HG03439 (cell line): Measurements from ENCODE around the gene FAM9C.
"Not testable (repeated sequence)": the region's sequence is repeated elsewhere in the genome, so short reads cannot be mapped to it uniquely, and the experiment has no call there.

Source experiments
- ATAC-seq: cut with Tn5 transposase; IDR thresholded peaks from one replicate; pipeline ENCODE4 v1.9.1; 2021; ENCODE audit warnings: mild to moderate bottlenecking, moderate library complexity; ENCODE audit not compliant: unreplicated experiment

Gene FAM9C

DNA sequence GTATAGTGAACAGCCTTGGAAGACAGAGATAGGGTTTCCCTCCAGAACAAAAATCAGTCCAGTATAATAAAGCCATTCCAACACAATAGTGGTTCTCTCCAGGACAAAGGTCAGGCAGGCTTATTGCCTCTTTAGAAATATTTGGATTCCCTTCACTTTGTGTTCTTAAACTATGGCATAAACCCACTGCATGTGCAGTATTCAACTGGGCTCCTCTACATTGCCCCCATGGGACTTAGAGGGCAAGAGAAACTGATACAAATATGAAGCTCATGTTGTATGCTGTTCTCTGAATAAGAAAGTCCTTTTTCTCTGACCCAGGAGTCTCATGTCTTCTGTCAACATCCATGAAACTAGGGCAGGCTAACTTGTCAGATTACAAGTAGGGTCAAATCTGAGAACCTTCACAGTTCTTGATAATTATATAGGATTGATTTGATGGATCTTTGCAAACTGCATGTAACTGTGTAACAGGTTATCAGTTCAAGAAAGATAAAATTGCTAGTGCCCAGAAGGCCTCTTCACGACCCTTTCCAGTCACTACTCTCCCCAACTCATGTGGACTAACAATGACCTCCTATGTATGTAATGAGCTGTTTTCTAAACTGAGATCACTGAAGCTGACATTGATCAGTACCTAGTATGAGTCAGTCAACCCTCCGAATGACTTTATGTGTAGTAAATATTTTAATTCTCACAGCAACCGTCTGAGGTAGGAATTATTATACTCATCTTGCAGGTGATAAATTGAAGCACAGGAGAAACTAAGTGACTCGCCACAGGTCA lies 31.9 kb upstream of the FAM9C start:
- ATAC-seq = peak; percentile 47

DNA sequence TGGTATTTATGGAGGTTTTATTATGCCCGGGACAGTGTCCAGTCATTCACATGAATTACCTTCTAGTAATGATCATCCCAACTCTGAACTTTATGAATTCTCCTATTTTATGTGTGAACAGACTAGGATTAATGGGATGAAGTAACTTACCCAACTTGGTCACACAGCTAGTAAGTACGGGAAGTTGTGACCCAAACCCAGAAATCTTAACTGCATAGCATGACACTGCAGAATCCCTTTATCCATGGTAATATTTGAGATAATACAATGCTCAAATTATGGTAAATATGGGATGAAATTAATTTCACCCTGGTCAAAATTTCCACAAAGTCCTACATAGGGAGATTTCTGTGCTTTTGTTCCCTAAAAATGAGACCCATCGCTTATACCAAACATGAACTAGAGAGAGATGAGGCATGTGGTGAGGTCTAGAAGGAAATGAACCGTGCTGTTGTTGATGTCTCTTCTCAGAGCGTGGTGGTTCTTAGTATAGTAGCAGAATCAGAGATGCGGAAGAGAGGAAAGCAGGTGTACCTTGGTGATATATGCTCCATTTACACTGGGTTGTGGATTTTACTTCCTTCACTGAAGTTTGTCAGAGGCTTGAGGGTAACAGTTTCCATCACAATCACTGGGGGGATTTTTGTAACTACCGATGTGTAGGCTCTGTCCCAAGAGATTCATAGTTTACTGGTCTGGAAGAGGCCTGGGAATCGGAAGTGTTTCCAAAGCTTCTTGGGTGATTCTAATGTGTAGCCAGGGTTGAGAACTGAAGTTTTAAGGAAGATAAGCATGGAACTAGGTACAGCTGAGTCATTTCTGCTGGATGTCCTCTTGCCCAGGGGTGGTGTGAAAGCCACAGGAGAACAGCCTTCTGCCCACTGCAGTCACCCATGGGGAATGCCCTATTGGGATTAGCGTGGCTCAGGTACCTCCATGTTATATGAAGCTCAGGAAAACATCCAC lies 30.2 kb upstream of the FAM9C start:
- no peak for ATAC-seq

DNA sequence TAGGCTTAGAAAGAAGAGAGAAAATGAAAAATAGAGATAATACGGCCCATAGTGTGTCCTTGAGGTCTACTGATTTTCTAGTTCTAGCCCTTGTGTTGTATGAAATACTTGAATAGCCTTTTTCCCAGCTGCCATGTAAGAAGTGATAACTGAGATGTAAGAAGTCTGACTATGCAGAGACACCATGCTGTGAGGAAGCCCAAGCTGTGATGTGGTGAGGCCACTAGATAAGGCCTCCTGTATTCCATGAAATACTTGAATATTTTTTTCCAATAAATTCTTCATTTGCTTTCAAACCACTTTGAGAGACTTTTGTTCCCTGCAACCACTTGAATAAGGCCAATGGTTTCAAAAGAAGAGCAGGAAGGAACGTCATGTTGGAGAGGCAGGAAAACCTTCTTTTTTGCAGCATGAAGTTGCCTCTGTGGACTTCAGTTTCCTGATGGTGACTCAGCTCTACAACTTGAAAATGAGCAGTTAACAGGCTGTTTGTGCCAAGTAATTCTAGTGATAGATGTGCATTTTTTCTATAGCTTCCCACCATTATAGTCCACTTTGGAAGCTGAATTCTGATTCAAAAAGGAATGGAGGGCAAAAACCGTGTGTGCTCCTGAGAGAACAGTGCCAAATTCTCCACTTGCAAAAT lies 25.5 kb upstream of the FAM9C start:
- no peak for ATAC-seq

DNA sequence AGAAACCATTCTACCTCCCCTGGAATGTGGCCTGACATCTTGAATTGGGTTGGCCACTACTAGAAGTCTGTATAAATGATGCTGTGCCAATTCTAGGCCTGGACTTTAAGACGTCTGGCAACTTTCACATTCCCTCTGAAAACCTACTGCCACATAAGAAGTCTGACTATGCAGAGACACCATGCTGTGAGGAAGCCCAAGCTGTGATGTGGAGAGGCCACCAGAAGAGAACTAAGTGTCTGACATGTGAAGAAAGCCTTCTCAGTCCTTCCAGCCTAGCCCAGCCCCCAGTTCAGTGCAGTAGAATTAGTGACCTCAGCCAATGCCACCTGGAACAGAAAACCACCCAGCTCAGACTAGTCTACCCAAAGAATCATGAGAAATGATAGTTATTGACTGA lies 24.2 kb upstream of the FAM9C start:
- no peak for ATAC-seq

DNA sequence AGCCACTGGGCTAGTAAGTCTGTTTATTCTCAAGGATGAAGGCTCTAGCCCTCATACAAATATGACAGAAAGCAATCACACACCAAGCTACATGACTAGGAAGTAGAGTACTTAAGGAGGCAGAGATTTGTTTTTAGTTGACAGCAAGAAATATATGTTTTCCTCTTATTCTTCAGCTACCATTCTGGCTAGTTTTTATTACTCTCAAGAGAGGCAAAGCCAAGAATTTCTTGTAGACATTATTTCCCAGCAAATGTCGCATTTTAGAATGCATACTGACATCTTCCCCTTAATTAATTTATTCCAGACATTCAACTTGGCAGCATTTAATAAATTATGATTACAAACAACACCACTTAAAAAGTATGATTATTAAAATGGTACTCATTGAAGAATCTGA lies 23.4 kb upstream of the FAM9C start:
- ATAC-seq = no peak

DNA sequence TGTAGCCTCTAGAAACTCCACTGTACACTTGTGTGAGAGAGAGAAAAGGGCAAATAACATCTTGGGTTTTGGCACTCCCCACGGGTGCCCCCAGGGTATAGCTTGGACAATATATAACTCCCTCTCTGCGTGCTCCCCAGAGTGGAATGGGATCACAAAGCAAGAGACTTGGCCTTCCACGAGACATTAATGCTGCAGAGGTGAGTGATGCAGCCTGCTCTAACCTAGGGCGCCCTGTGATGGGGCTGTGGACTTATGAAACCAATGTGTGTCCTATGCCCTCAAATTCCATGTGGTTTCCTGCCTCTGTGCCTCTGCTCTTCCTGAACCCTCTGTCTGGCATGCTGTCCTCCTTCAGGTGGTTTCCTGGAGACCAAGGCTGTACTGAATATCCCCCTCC lies 22.0 kb upstream of the FAM9C start:
- ATAC-seq = no peak

DNA sequence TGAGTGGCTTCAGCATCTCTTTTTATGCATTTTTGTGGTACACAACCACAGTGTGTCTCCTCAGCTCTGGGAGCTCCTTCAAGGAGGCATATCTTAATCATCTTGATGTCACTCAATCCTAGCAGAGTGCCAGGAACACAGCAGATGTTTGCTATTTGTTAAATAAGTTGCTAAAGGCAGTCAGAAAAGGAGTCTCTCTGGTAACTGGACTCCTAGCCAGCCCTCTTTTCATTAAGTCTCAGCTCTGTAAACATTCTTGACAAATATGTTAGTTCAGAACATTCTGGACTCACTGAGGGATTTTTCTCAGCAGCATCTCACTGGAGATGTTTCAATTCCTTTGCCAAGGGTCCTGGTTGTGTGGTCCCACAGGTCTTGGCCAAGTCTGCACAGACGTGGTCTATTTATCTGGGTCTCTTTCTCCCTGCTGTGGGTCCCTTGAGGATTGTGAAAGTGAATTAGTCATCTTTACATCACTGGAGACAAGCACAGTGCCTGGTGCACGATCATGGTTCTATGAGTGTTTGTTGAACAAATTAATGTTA lies 20.3 kb upstream of the FAM9C start:
- ATAC-seq = no peak

DNA sequence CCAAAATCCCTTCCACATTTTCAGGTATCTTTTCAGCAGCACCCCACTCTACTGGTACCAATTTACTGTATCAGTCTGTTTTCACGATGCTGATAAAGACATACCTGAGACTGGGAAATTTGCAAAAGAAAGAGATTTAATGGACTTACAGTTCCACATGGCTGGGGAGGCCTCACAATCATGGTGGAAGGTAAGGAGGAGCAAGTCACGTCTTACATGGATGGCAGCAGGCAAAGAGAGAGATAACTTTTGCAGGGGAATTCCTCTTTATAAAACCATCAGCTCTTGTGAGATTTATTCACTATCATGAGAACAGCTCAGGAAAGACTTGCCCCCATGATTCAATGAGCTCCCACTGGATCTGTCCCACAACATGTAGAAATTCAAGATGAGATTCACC lies 18.7 kb upstream of the FAM9C start:
- ATAC-seq = not testable (repeated sequence)

DNA sequence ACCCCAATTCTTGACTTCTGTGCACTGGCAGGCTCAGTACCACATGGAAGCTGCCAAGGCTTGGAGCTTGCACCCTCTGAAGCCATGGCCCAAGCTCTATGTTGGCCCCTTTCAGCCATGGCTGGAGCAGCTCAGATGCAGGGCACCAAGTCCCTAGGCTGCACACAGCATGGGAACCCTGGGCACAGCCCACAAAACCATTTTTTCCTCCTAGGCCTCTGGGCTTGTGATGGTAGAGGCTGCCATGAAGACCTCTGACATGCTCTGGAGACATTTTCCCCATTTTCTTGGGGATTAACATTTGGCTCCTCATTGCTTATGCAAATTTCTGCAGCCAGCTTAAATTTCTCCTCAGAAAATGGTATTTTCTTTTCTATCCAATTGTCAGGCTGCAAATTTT lies 17.9 kb upstream of the FAM9C start:
- ATAC-seq = not testable (repeated sequence)

DNA sequence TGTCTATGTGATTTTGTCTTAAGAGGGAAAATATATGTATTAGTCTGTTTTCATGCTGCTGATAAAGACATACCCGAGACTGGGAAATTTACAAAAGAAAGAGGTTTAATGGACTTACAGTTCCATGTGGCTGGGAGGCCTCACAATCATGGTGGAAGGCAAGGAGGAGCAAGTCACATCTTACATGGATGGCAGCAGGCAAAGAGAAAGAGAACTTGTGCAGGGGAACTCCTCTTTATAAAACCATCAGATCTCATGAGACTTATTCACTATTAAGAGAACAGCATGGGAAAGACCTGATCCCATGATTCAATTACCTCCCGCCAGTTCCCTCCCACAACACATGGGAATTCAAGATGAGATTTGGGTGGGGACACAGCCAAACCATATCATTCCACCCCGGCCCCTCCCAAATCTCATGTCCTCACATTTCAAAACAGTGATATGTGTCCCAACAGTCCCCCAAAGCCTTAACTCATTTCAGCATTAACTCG lies 16.8 kb upstream of the FAM9C start:
- ATAC-seq = not testable (repeated sequence)

DNA sequence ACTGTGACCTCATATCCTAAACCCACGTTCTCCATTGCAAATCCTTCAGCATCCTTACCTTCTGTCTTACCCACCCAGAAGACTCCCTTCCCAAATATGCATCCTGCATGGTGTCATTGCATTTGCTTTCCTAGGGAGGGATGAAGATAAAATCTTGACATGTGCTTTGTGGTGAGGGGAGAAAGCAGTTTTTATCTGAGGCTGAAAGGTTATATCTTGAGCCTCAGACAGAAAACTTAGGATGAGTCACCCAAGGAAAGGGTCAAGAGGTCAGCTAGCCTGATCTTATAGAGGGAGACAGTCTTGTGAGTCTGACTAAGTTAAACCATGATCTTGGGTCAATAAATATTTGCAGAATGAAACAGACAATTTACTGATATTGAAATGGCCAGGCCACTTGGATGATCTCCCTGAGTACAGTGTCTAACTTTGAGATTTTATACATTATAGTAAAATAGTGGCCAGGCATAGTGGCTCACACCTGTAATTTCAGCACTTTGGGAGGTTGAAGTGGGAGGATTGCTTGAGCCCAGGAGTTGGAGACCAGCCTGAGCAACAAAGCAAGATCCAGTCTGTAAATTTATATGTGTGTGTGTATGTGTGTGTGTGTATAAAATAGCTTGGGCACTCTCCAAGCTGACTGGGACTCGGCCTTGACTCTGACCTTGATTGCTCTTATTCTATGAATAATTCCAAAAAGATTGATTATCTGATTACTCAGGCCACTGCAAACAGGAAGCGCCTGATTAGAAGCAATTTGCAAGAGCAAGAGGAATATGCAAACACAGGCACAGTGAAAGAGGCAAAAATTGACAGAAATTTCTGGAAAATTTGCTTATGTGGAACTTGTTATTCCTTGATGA lies 15.4 kb upstream of the FAM9C start:
- ATAC-seq = no peak

DNA sequence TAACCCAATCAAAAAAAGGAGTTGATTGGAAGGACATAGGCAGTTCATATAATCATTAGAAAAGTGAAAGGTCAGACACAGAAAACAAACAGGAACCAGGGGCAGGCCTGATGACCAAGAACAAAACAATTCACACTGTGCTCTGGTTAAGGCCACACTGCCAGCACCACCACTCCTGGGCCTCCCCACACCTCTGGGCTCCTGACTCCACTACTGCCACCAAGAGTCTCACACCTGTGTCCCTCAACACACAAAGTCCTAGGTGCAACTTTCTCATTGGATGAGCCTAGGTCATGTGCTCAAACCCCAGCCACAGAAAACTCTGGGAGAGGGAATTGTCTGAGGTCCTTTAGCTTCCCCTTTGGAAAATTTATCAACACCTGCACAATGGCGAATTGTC lies 11.1 kb upstream of the FAM9C start:
- no peak for ATAC-seq

DNA sequence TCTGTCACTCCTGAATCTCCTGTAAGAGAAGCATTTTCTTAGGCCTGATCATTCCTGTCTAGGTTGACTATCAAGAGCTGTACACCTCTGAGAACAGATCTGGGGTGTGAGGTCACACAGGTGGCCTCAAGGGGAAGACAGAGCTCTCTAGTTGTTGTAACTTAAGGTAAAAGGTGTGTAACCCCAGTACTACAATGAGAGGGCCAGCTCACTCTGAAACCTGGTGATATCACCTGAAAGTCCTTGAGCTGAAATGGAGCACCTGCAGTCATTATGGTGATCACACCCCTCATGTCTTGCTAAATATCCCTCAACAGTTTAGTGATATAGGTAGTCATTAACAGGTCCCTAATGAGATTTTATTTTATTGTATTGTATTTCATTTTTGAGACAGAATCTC lies 8.8 kb upstream of the FAM9C start:
- no peak for ATAC-seq

DNA sequence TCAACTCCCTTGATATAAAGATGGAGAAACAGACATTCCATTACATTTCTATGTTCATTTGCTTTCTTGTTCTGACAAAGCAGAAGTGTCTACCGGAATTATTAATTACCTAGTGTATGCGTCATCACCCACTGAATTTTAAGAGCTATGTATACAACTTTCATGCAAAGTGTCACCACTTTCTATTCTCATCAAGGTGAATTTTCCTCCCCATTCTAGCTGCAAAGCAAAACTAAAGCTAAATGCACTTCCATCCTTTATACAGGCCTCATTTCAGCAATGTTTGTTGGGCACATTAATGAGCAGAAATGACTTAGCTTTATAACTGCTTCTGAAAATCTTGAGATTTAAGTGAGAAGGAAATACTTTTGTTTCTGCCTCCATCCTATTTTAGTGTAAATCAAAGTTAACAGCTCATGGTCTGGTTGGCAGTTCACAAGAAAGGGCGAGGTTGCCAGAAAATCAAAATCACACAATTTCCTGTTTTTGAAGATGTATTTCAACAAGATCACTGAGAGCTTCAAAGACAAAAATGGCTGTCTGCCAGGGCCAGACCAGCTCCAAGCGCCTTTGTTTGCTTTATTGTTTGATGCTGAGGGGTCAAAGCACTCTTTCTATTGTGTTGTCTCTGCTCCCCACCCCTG lies 7.2 kb upstream of the FAM9C start:
- no peak for ATAC-seq

DNA sequence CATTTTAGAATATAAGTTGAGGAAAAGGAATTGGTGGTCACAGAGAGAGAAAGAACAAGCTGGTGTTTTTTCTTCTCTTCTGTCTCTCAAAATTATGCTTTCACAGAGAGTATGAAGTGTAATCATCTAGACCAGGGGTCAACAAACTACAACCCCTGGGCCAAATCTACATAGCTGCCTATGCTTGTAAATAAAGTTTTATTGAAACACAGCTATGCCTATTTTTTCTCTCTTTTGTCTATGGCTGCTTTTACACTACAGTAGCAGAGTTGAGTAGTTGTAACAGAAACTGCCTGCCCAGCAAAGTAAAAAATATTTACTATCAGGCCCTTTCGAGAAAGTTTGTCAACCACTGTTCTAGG lies 6.7 kb upstream of the FAM9C start:
- ATAC-seq = no peak

DNA sequence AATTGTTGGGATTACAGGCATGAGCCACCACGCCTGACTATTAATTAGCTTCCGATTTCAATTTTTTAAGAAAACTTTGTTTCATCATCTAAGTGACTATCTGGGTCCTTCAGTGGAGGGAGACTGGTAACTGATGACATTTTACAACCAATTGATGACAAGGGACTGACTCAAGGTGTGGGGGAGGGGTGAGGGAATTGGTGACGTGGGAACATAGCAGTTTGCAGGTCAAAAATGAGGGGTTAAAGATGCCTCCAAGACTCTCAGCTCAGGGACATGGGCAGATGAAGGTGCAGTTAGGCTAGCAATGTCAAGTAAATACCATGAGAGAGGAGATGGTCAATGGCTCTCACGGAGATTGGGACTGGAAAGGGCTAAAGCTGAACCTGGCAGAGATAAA lies 5.7 kb upstream of the FAM9C start:
- ATAC-seq = no peak

DNA sequence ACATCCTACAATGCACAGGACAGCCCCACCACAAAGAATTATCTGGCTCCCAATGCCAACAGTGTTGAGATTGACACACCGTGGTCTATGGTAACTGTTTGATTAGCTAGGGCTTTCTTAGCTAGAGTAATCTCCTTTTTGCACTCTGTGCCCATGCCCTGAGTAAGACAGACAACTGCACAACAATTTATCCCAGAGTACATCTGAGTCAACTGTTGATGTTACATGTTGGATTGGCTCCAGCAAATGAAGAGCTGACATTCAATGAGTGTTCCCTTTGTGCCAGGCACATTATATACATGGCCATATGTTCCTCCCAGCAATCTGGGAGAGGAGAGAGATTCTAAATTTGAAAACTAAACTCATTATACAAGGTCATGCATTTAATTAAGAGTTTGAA lies 3.9 kb upstream of the FAM9C start:
- ATAC-seq = no peak

DNA sequence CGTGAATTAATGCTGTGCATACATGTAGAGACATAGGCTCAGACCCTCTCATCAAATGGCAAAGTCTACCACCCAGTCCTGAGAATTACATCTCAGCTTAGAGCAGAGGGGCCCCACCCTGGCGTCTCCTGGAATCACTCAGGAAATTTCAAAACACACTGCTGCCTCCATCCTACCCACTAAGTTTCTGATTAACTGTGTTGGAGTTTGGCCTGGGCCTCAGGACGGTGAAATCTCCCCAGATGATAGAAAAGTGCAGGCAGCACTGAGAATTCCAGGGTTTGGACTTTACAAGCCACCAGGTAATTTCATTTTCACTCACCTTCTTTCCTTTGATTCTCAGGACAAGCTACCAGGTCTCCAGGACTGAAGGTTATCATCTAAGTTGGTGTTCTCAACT lies 3.3 kb upstream of the FAM9C start:
- ATAC-seq = no peak

DNA sequence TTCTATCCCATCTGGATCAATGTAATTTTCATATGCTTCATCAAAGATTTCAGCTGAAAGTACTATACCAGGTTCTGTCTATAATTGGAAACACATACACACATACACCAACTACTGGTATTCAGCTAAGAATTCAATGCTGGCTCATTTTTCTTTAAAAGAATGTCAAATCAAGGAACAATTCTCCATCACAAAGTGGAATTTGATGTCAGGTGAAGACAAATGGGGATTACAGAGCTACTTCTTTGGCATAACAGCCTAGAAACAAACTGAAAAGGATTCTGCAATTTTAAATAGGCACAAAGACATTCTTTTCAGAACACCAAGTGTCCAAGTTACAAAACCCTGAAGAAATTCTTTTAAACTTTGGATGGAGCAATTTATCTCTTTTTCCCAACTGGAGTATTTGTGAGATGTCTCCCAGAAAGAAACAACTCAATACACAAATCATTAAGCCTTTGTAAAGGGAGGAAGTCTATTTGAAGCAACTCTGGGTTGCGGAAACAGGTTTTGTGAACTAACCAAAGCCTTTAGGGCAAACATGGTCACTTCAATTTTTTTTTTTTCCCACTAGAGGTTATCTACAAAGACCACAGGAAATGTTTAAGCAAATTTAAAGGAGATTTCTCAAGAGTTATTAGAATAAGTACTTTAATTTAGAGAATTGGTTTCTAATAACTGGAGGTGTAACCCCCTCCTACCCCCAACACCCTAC lies 1.9 kb upstream of the FAM9C start:
- no peak for ATAC-seq
